ENCODE measurements around the gene HOXB3. TPM values are rescaled to one million over a fixed set of nuclear protein-coding genes. Genes with fewer than 3 reads are reported as not detected.

HOXB3 gene
- total and polyA plus RNA-seq, 12 donors, result 0.24 to 5.9 (median 1.1) TPM

DNA sequence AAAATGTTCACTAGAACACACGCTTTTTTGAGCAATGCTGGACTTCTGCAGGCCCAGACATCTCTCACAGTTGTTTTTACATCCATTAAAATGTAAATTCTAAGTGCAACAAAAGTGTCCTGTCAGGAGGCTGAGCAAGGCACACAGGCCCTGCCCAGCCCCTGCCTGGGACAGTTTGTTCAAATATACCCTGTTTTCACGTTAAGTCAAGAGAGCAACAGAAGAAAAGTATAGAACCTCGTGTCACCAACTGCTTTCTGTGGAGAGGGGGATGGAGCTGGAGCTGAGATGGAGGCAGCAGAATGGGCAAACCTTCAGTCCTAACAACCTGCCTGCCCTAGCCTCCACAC, 40.8 kb downstream of the HOXB3 start:
- peaks cover 0 to 100% (median 97%) of the 10 kb centered on the region in 7 donors for H3K27me3 ChIP-seq
- intact Hi-C loops (cut with DNase I), result loop anchor here in 1 of 10 donors (2.0 kb wide), 1 partner anchor 20 kb away; no protein-coding TSS in a partner anchor
- TF ChIP-seq, protein P1, sequence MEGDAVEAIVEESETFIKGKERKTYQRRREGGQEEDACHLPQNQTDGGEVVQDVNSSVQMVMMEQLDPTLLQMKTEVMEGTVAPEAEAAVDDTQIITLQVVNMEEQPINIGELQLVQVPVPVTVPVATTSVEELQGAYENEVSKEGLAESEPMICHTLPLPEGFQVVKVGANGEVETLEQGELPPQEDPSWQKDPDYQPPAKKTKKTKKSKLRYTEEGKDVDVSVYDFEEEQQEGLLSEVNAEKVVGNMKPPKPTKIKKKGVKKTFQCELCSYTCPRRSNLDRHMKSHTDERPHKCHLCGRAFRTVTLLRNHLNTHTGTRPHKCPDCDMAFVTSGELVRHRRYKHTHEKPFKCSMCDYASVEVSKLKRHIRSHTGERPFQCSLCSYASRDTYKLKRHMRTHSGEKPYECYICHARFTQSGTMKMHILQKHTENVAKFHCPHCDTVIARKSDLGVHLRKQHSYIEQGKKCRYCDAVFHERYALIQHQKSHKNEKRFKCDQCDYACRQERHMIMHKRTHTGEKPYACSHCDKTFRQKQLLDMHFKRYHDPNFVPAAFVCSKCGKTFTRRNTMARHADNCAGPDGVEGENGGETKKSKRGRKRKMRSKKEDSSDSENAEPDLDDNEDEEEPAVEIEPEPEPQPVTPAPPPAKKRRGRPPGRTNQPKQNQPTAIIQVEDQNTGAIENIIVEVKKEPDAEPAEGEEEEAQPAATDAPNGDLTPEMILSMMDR (IDR thresholded peaks at IDR 0.05), result no peak
- no peak for ATAC-seq
- no peak overlapping the region for H3K27ac ChIP-seq
- H3K4me3 ChIP-seq, result no peak overlapping the region
- H3K4me1 ChIP-seq, result peaks cover 0 to 35% (median 11%) of the 10 kb centered on the region in 9 donors
- H3K36me3 ChIP-seq, result peaks cover 0 to 4% (median 0%) of the 10 kb centered on the region in 9 donors
- 57 to 64% methylated on average over 3 of the region's 3 CpGs for WGBS, 2 donors
- no peak for DNase-seq
- no peaks in the 10 kb centered on the region for H3K9me3 ChIP-seq

DNA sequence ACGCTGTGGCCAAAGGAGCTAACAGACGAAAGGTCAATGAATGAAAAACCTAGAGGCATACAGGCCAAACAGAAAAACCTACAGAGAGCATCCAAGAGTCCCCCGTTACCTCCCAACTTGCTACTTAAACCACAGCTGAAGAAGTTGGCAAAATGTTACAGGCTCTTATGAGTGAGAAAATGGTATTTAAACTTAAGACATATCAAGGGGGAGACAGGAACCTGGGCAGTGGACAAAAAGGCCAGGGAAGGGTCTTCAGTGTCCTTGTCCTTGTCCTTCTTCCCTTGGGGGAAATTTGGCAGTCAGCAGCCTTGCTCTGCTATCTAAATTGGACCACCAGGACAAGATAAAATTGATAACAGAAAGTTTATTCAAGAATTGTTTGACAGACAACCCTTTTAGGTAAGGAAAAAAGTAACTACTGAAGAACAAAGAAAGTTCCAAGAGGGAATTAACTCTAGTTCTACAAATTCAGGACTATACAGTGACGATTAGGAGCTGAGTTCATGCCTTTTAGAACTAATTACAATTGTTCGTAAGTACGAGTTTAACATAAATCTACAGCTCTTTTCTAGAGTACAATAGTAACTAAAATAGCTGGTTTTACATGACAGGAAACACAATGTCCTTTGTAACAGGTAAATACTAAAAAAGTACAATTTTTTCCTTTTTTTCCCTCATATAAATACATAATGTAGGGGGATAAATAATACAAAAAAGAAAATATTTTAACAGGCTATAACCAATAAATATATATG, 41.3 kb downstream of the HOXB3 start:
- Histone ChIP-seq H3K27ac (peak overlapping the region in 2 of 10 donors; percentile 7 to 11), H3K9me3 (no peaks in the 10 kb centered on the region), H3K27me3 (peaks cover 0 to 100% (median 97%) of the 10 kb centered on the region in 7 donors), H3K4me3 (no peak overlapping the region), H3K4me1 (peaks cover 0 to 31% (median 11%) of the 10 kb centered on the region in 9 donors), H3K36me3 (peaks cover 0 to 4% (median 0%) of the 10 kb centered on the region in 9 donors)
- TF ChIP-seq, protein P1 (IDR thresholded peaks at IDR 0.05), result no peak
- 48 to 51% methylated on average over 6 of the region's 6 CpGs for WGBS, 2 donors
- ATAC-seq, result no peak
- intact Hi-C loops (cut with DNase I), result loop anchor here in 1 of 10 donors (2.0 kb wide), 1 partner anchor 20 kb away; no protein-coding TSS in a partner anchor
- DNase-seq, result no peak

DNA sequence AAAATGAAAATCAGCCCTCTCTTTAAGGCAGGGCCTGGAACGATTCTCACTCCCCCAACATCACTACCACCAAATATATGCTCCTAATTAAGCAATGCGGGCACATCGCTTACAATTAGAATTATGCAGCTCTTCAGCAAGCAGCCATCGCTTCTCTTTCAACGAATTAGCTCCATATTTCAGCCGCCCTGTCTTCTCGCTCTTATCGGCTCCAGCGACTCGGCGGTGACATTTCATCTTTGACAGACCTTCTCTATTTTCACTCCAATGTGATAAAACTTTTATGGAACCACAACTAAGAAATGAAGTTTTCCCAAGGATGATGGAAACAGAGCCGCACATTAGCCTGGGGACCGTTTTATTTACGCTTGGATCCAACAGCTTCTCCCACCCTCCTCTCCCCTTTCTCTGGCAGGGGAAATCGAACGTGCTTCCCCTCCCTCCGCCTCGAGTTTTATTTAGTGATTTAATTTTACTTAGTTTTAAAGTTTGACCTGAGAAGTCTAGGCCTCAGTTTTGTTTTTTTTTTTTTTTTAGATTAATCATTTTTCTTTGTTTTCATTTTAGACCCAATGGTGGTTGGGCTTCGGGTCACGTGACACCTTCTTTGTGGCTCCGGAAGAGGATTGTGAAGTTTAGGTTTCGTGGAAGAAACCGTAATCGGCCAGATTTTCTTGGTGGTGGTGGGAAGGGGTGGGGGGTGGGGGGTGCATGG, 42.1 kb downstream of the HOXB3 start:
- ATAC-seq (no peak), DNase-seq (no peak)
- TF ChIP-seq, protein P1 (IDR thresholded peaks at IDR 0.05), result no peak
- H3K9me3 ChIP-seq, result no peaks in the 10 kb centered on the region
- peaks cover 0 to 100% (median 97%) of the 10 kb centered on the region in 7 donors for H3K27me3 ChIP-seq
- peak overlapping the region in 9 of 10 donors; percentile 22 to 92 (median 63) for H3K27ac ChIP-seq
- 25 to 26% methylated on average over 24 of the region's 24 CpGs for WGBS, 2 donors
- H3K4me3 ChIP-seq, result peak overlapping the region in 7 of 10 donors; percentile 4 to 36 (median 18)
- peaks cover 0 to 31% (median 16%) of the 10 kb centered on the region in 9 donors for H3K4me1 ChIP-seq
- intact Hi-C loops (cut with DNase I), result loop anchor here in 1 of 10 donors (2.0 kb wide), 1 partner anchor 21 kb away; no protein-coding TSS in a partner anchor
- H3K36me3 ChIP-seq, result peaks cover 0 to 4% (median 0%) of the 10 kb centered on the region in 9 donors

Data from heart right ventricle (tissue), 16 donors.